GM12864 (cell line): ENCODE data around the gene NOD2.
A peak's percentile ranks its signal among the peaks of the same experiment; 100 is the strongest.

ENCODE experiments used
- DNase-seq: peaks from one replicate; pipeline ENCODE4 v3.0.0-alpha.2; 2011; ENCODE audit warnings: low read depth
- H3K4me3 ChIP-seq: 2 replicates; pipeline ENCODE4 v1.5.1; 2011; ENCODE audit warnings: mild to moderate bottlenecking, low read depth, low read length, control low read depth
- TF ChIP-seq, protein P1 (sequence below): IDR thresholded peaks from 2 replicates; pipeline ENCODE4 v1.5.1; 2011; ENCODE audit warnings: low read depth, mild to moderate bottlenecking, moderate library complexity, low read length, control low read depth, inconsistent platforms; ENCODE audit errors: missing control alignments

Gene NOD2

DNA sequence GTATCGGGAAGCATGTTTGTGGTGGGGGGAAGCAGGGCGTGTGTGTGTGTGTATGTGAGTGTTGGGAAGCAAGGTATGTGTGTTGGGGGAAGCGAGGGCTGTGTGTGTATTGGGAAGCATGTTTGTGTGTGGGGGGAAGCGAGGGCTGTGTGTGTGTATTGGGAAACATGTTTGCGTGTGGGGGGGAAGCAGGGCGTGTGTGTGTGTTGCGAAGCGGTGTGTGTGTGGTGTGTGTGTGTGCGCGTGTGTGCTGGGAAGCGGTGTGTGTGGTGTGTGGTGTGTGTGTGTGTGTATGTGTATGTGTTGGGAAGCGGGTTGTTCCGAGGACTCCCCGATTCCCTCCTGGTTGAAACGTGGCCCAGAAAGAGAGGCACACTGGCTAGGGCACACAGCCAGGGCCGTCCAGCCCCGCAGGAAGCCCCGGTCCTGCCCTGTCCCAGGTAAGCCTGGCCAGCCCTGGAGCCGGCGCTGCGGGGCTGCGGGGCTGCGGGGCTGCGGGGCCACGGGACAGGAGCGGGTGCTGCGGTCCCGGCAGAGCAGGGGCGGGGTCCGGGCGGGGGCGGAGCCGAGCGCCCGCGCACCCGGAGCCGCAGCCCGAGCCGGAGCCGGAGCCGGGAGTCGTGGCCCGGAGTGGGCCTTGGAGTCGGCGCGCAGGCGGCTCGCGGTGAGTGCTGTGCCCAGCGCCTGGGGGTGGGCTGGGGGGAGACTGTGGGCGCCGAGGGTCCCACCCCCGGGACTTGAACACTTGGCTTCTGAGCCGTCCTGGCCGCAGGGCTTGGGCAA is at the start of gene NOD2:
Gene NOD2, plus strand, starts transcription at position 608 of the 783 bp plus-strand sequence. CDS start 5,890 bp downstream, outside the sequence.
- peak within 1 kb of the TSS; percentile 50 for H3K4me3 ChIP-seq
- DNase-seq, result no peak
- TF ChIP-seq, protein P1, sequence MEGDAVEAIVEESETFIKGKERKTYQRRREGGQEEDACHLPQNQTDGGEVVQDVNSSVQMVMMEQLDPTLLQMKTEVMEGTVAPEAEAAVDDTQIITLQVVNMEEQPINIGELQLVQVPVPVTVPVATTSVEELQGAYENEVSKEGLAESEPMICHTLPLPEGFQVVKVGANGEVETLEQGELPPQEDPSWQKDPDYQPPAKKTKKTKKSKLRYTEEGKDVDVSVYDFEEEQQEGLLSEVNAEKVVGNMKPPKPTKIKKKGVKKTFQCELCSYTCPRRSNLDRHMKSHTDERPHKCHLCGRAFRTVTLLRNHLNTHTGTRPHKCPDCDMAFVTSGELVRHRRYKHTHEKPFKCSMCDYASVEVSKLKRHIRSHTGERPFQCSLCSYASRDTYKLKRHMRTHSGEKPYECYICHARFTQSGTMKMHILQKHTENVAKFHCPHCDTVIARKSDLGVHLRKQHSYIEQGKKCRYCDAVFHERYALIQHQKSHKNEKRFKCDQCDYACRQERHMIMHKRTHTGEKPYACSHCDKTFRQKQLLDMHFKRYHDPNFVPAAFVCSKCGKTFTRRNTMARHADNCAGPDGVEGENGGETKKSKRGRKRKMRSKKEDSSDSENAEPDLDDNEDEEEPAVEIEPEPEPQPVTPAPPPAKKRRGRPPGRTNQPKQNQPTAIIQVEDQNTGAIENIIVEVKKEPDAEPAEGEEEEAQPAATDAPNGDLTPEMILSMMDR, result no peak

- DNase-seq, result no peak
- H3K4me3 ChIP-seq, result no peak overlapping the region
- TF ChIP-seq, protein P1, result no peak
Measured at GRCh38 chr16:50644245-50644644, 49.2 kb upstream of the NOD2 start.

DNA sequence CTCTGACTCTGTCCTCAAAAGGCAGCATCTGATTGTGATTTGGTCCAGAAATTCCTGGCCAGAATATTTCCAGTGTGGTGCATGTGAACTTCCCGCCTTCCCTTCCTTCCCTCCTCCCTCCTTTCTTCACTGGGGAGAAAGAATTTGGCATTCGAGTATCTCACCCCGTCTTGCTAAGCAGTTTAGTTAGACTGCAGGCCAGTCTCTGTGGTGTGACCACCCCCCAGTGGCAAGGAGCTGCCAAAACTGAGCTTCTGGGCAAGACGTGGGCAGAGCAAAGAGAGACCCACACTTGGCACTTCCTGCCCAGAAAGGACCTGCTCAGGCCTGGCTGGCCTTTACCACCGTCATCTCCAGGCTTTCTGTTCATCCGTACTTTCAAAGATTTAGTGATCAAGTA is 48.7 kb upstream of the NOD2 start:
- DNase-seq, result no peak
- TF ChIP-seq, protein P1, result peak; percentile 59
- H3K4me3 ChIP-seq, result no peak overlapping the region

- no peak overlapping the region for H3K4me3 ChIP-seq
- TF ChIP-seq, protein P1, result no peak
- no peak for DNase-seq
Measured at GRCh38 chr16:50645563-50646220, 47.7 kb upstream of the NOD2 start.

- DNase-seq, result no peak
- TF ChIP-seq, protein P1, result no peak
- H3K4me3 ChIP-seq, result no peak overlapping the region
Measured at GRCh38 chr16:50646345-50646744, 47.1 kb upstream of the NOD2 start.

- TF ChIP-seq, protein P1, result no peak
- H3K4me3 ChIP-seq, result no peak overlapping the region
- DNase-seq, result no peak
Measured at GRCh38 chr16:50651835-50652438, 41.5 kb upstream of the NOD2 start.
